HG02588 (cell line): ENCODE data around the gene SLC2A1.
"Not testable (repeated sequence)": the region's sequence is repeated elsewhere in the genome, so short reads cannot be mapped to it uniquely, and the experiment has no call there.

ENCODE experiments used
- ATAC-seq: cut with Tn5 transposase; IDR thresholded peaks from one replicate; pipeline ENCODE4 v1.9.1; 2021; ENCODE audit warnings: mild to moderate bottlenecking, moderate library complexity; ENCODE audit not compliant: unreplicated experiment

SLC2A1 gene

DNA sequence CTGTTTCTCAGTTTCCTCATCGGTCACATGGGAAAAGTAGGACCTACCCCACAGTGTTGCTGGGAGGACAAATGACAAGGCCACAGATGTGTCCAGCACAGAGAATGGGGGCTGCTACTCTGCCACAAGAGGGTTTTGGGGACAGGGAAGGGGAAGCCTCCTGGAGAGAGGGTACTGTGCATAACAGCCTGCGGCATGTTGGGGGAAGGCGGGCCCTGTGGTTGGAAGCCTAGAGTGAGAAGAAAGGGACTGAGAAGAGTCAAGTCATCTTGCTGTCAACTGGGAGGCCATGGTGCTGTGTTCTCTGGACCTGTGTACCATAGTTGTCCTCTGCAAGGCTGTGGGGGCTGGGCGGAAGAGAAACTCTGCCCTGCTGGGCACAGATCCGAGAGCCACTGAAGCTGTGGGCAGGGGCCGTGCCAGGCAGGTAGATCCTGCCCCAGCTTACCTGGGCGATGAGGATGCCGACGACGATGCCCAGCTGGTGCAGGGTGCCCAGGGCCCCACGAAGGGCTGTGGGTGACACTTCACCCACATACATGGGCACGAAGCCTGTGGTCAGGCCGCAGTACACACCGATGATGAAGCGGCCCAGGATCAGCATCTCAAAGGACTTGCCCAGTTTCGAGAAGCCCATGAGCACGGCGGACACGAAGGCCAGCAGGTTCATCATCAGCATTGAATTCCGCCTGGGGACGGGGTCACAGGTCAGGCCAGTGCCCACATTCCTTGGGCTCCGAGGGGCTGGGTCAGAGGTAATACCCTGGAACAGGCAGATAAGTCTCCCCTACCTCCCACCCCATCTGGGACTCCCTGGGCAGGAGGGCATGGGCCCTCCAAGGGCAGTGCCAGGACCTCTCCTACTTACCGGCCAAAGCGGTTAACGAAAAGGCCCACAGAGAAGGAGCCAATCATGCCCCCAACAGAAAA is 28.2 kb downstream of the SLC2A1 start:
- ATAC-seq = no peak

DNA sequence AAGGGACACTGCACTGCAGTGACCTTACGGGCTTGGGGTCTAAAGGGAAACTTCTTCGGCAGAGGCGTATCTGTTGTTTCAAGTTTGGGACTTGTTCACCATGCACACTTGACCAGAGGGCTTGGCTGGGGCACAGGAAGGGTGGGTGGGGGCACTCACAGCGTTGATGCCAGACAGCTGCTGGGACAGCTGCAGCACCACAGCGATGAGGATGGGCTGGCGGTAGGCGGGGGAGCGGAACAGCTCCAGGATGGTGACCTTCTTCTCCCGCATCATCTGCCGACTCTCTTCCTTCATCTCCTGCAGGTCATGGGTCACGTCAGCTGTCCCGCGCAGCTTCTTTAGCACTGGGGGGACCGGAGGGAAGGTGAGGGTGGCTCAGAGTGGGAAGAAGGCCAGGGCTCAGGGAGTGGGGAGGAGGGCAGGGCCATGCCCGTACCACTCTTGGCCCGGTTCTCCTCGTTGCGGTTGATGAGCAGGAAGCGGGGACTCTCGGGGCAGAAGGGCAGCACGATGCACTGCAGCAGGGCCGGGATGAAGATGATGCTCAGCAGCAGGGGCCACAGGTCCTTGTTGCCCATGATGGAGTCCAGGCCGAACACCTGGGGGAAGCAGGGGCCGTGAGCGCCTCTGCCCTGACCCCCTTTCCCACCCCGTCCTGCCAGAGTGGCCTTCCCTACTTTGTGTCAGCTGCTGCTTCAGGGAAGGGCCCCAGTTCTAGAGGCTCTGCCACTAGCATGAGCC is 29.1 kb downstream of the SLC2A1 start:
- ATAC-seq = no peak

DNA sequence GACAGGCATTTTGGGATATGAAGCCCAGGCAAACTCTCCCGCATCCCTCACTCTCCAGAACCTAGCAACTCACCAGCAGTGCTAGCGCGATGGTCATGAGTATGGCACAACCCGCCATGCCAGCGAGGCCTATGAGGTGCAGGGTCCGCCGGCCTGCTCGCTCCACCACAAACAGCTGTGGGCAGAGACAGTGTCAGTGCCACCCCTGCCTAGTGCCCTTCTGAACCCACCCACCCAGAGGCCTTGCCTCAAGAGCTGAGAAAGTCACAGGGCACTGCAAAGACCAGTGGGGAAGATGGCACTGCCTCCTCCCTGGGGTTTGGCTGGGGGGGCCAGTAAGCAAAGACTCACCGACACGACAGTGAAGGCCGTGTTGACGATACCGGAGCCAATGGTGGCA is 29.8 kb downstream of the SLC2A1 start:
- ATAC-seq = no peak

DNA sequence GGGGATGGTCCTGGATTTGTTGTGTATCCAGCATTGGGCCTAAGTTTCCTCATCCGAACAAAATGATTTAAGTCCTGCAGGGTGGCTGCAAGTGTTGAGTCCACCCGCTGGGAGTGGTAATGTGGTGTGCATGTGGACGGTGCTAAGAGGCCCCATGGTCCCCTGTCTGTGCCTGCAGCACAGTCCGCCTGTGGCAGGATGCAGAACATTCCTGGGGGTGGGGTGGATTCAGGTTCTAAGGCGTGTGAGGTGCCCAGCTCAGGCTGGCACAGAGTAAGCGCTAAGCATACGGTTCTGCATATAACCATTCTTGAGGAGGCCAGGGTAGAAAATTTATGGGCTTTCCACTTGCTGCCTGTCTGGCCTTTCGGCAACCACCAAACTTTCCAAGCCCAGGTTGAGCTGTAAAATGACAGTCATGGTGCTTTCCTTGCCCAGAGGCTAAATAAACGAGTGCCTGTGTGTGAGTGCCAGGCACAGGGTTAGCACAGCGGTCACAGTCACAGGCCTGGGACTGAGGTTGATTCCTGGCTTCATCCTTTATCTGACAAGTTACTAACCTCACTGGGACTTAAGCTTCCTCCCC is 30.7 kb downstream of the SLC2A1 start:
- no peak for ATAC-seq

- no peak for ATAC-seq
These were observed 31.3 kb downstream of the SLC2A1 start for GRCh38 chr1:42927274-42927841.

- ATAC-seq = no peak
These were observed 31.8 kb downstream of the SLC2A1 start for GRCh38 chr1:42926879-42927242.

DNA sequence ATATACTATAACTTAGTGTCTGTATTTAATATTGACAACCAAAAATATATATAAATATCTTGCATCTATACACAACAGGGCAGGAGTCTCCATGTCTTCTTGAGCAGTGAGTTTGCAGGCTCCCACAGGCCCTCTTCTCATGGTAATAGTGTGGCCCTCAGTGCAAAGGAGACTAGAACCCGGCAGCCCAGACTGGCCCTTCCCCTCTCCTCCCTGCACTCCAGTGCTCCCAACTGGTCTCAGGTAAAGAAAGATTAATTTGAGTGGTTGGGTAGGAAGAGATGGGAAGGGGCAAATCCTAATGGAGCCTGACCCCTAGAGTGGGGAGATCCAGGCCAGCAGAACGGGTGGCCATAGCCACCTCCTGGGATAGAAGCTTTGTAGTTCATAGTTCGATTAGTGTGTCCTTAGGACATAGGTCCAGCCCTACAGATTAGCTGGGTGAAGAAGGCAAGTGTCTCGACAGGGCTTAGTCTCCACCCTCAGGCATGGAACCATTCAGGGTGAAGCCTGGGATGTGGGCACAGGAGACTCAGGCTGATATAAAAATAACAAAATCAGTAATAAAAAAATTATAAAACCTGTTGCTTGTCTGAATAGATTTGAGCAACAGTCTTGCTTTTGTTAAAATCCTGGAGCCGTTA is 32.3 kb downstream of the SLC2A1 start:
- no peak for ATAC-seq

DNA sequence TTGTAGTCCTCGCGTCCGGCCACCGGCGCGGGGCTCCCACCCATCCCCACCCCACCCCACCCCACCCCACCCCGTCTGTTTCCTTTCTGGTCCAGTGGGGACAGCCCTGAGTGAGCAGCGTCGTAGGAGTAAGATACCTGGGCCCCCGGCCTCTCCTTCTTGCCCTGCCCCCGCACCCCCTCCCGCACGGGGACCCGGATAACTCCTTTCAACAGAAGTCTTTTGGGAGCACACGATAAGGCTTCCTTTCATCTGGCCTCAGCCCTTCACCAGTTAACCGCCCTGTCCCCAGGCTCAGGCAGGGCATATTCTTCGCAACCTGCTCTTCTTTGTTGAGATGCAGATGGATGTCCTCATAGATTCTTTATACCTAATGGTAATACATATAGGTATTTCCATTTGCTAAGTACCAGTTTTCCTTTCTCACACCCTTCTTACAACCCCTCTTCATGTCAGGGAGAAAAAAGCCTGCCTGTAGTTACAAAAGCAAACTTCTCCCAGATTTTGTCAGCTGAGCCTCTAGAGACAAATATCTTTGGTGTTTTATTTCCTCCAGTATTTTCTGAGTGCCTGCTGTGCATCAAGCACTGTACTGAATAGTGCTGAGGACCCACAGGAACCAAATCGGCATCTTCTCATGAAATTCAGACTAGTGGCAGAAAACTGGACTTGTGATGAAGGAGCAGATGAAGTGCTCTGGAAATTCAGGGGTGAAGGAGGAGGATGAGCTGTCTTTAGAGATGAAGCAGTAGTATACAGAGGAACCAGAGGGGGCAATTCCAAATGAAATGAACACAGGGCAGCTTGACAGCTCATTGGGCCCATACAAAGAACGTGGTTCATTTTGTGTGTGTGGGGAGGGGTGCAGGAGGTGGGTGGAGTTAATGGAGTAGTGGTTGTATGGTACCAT is 33.6 kb downstream of the SLC2A1 start:
- no peak for ATAC-seq

- peak; percentile 91 for ATAC-seq
These were observed 34.4 kb downstream of the SLC2A1 start for GRCh38 chr1:42924082-42924850.

GRCh38 chr1:42923367-42924081 is 35.1 kb downstream of the SLC2A1 start:
- no peak for ATAC-seq

- no peak for ATAC-seq
These were observed 35.8 kb downstream of the SLC2A1 start for GRCh38 chr1:42922687-42923366.

- no peak for ATAC-seq
These were observed 36.9 kb downstream of the SLC2A1 start for GRCh38 chr1:42921769-42922168.

- not testable (repeated sequence) for ATAC-seq
These were observed 39.0 kb downstream of the SLC2A1 start for GRCh38 chr1:42919651-42920050.

- no peak for ATAC-seq
These were observed 41.5 kb downstream of the SLC2A1 start for GRCh38 chr1:42917241-42917495.

- no peak for ATAC-seq
These were observed 43.2 kb downstream of the SLC2A1 start for GRCh38 chr1:42915456-42915855.

GRCh38 chr1:42914092-42914627 is 44.5 kb downstream of the SLC2A1 start:
- no peak for ATAC-seq

DNA sequence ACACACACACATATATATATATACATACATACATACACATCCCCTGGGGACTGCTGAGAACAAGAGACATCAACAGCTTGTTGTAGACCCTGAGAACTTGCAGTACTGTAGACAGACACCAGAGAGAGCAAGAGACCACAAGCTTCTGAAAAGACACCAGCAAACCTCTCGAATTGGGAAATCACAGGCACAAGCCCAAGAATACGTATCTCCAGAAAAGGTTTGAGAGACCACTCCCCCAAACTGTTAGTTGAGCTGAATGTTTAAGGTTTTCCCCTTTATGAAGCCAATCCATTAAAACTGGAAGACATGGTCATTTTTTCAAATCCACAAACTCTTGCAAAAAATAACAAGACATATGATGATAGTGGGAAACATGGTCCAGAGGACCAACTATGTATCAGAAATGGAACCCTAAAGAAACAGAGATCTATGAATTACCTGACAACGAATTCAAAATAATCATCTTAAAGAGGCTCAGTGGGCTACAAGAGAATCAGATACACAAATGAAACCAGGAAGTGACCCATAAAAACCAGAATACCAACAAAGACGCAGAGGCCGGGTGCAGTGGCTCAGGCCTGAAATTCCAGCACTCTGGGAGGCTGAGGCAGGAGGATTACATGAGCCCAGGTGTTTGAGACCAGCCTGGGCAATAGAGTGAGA is 45.1 kb downstream of the SLC2A1 start:
- ATAC-seq = no peak
